Measurements from ENCODE around the gene FURIN.

GRCh38 chr15:90909976-90910375 is 41.6 kb downstream of the FURIN start:
- TF ChIP-seq TEAD4 (IDR thresholded peaks at IDR 0.05; ENCODE audit: low read depth, low read length) = no peak
- no peak for TF ChIP-seq CTCF (IDR thresholded peaks at IDR 0.05; ENCODE audit: control extremely low read depth in 1 of 3, insufficient read depth in 1 of 3, low read depth in 1 of 3, low read length in 3 of 3)

All from H1 (cell line).